ENCODE data around the gene CCDC150.
"Not testable (repeated sequence)": the region's sequence is repeated elsewhere in the genome, so short reads cannot be mapped to it uniquely, and the experiment has no call there.

Gene CCDC150

DNA sequence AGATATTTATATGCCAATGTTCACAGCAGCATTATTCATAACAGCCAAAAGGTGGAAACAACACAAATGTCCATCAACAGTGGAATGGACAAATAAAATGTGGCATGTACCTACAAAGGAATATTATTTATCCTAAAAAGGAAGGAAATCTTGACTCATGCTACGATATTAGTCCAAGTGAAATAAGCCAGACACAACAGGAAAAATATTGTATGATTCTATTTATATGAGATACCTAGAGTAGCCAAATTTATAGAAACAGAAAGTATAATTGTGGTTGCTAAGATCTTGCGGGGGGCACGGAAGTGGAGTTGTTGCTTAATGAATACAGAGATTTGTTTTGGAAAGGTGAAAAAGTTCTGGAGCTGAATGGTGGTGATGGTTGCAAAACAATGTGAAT is 33.0 kb upstream of the CCDC150 start:
- no peak overlapping the region for H3K4me3 ChIP-seq (replicated peaks; ENCODE audit: low read depth, low read length)
- peak; percentile 60 for DNase-seq (ENCODE audit: low read depth)
- TF ChIP-seq, protein P1, sequence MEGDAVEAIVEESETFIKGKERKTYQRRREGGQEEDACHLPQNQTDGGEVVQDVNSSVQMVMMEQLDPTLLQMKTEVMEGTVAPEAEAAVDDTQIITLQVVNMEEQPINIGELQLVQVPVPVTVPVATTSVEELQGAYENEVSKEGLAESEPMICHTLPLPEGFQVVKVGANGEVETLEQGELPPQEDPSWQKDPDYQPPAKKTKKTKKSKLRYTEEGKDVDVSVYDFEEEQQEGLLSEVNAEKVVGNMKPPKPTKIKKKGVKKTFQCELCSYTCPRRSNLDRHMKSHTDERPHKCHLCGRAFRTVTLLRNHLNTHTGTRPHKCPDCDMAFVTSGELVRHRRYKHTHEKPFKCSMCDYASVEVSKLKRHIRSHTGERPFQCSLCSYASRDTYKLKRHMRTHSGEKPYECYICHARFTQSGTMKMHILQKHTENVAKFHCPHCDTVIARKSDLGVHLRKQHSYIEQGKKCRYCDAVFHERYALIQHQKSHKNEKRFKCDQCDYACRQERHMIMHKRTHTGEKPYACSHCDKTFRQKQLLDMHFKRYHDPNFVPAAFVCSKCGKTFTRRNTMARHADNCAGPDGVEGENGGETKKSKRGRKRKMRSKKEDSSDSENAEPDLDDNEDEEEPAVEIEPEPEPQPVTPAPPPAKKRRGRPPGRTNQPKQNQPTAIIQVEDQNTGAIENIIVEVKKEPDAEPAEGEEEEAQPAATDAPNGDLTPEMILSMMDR (IDR thresholded peaks at IDR 0.05; ENCODE audit: low read length, missing control alignments), result no peak

DNA sequence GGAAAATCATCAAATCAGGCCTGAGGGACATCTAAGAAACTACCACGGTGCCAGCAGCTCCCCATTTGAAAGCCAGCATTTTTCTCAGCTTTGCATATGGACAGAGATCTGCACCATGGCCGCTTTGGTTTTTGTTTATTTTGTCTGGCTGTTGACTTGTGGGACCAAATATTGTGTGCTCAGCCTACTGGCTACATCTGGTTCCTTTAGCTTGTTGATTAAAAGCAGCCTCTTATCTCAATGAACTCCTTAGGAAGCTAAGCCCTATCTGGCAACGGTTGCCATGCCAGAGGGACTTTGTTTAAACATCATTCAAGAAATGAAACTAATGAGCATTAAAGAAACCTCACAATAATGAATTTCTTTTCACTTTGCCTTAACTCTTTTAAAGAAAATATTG is 32.4 kb upstream of the CCDC150 start:
- TF ChIP-seq, protein P1 (IDR thresholded peaks at IDR 0.05; ENCODE audit: low read length, missing control alignments), result no peak
- H3K4me3 ChIP-seq (replicated peaks; ENCODE audit: low read depth, low read length), result no peak overlapping the region
- peak; percentile 40 for DNase-seq (ENCODE audit: low read depth)

DNA sequence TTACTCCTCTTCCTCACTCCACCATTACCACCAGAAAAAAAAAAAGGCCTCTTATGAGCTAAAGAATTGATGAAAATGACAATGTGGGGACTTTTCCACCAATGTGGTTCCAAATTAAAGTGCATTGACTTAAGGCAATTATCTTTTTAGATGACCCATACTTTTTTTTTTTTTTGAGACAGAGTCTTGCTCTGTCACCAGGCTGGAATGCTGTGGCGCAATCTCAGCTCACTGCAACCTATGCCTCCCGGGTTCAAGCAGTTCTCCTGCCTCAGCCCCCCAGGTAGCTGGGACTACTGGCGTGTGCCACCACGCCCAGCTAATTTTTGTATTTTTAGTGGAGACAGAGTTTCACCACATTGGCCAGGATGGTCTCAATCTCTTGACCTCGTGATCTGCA is 31.6 kb upstream of the CCDC150 start:
- peak; percentile 42 for DNase-seq (ENCODE audit: low read depth)
- not testable (repeated sequence) for H3K4me3 ChIP-seq (replicated peaks; ENCODE audit: low read depth, low read length)

DNA sequence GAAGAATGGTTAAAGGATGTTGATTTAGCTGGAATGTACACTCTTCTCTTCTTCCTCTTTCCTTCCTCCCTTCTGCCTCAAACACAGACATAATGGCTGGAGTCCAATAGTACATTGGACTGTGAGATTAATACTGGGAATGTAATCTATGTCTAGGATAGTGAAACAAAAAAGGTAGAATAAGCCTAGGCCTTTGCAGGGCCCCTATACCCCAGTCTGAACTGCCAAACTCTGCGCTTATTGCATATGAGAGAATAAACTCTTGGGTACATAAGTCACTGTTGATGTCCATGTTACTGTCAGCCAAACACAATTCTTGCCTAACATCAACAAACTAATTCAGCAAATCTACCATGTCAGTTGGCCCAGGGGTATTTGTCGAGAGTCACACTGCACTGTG is 29.7 kb upstream of the CCDC150 start:
- no peak overlapping the region for H3K4me3 ChIP-seq (replicated peaks; ENCODE audit: low read depth, low read length)
- no peak for DNase-seq (ENCODE audit: low read depth)
- TF ChIP-seq, protein P1 (IDR thresholded peaks at IDR 0.05; ENCODE audit: low read length, missing control alignments), result no peak

DNA sequence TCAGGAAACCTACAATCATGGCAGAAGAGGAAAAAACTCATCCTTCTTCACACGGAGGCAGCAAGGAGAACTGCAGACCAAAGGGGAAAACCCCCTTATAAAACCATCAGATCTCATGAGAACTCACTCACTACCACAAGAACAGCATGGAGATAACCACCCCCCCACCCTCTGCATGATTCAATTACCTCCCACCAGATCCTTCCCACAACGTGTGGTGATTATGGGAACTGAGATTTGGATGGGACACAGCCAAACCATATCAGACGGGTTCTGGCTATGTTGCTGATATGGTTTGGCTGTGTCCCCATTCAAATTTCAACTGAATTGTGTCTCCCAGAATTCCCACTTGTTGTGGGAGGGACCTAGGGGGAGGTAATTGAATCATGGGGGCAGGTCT is 28.7 kb upstream of the CCDC150 start:
- TF ChIP-seq, protein P1 (IDR thresholded peaks at IDR 0.05; ENCODE audit: low read length, missing control alignments), result no peak
- DNase-seq (ENCODE audit: low read depth), result peak; percentile 30
- no peak overlapping the region for H3K4me3 ChIP-seq (replicated peaks; ENCODE audit: low read depth, low read length)

DNA sequence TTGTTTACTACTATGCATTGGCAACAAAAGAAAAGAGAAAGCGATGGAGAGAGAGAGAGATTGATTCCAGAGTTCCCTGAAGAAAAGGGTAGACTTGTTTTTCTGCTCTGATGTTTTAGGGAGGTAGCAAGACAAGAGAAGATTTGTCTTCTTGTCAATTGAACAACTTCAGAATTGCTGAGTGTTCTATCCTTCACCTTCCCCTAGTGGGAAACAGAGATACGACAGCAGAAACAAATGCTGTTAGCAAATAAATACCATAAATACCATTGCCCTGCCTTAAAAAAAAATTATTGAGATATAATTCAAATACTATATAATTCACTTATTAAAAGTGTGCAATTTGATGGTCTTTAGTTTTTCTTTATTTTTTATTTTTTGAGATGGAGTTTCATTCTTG is 26.2 kb upstream of the CCDC150 start:
- no peak for DNase-seq (ENCODE audit: low read depth)
- TF ChIP-seq, protein P1 (IDR thresholded peaks at IDR 0.05; ENCODE audit: low read length, missing control alignments), result peak; percentile 14
- H3K4me3 ChIP-seq (replicated peaks; ENCODE audit: low read depth, low read length), result no peak overlapping the region

DNA sequence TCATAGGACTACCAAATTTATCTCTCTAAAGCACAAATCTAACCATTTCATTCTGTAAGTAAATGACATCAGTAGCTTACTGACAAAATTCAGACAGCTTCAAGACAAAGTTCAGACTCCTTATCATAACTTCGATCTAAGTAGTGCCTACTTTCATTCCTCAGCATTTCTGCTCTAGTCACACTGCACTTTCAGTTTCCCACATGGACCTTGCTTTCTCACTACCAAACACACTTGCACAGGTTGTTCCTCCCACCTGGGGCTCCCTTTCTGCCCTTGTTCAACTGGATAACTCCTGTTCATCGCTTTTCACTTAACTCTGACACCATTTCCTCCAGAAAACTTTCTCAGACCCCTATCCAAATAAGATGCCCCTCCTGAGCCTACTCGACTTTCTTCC is 22.1 kb upstream of the CCDC150 start:
- no peak overlapping the region for H3K4me3 ChIP-seq (replicated peaks; ENCODE audit: low read depth, low read length)
- no peak for DNase-seq (ENCODE audit: low read depth)
- TF ChIP-seq, protein P1 (IDR thresholded peaks at IDR 0.05; ENCODE audit: low read length, missing control alignments), result no peak

DNA sequence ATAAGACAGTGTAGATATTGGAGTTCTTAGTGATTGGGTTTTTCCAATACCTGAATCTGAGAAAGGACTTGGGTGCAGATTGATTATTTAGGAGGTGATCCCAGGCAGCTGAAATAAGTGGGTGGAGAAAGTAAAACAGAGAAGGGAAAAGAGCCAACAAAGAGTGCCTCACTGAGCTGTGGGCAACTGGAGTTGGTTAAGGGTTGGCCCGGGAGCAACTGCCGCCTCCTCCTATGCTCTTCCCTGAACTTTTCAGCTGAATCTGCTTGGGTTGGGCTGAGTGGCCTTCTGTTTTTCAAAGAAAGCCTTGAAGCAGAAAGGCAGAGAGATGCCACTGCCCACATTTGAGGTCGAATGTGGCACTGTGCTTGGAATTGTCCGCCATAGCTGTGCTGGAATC is 20.9 kb upstream of the CCDC150 start:
- no peak for DNase-seq (ENCODE audit: low read depth)
- H3K4me3 ChIP-seq (replicated peaks; ENCODE audit: low read depth, low read length), result no peak overlapping the region
- TF ChIP-seq, protein P1 (IDR thresholded peaks at IDR 0.05; ENCODE audit: low read length, missing control alignments), result no peak

Data from fibroblast of pulmonary artery (primary cell).